ENCODE measurements around the gene DSP. TPM values are rescaled to one million over a fixed set of nuclear protein-coding genes. Genes with fewer than 3 reads are reported as not detected.

The DSP gene
- total RNA-seq, 1 experiment from 2014 or later: 76.1 TPM

DNA sequence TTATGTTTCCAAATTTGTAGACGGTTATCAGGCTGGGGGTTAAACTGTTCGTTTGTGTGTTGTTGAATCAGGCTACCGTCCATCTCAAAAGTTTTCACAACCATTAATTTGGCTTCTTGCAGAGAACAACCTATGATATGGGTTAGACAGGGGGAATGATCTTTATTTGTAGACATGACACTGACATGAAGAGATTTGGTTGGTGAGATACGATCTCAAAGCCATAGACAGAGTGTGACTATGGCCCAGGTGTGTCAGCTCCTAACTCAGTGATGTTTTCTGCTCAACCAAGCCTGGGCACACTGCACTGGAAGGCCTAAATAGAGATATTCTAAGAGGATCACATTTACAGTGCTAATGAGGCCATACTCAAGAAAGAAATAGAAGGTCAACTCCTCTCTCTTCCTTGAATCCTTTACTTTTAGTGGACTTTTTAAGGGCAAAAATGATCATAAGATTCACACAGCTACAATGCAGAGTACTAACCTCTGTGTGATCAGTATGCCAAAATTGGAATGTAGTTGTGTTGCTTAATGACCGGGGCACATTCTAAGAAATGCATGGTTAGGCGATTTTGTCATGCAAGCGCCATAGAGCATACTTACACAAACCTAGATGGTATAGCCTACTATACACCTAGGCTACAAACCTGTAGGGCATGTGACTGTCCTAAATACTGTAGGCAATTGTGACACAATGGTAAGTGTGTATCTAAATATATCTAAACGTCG lies 30.9 kb downstream of the DSP start (continued):
- TF ChIP-seq MYBL2 (CRISPR knock-in tag; IDR thresholded peaks at IDR 0.05) (no peak), ZNF512 (CRISPR knock-in tag; IDR thresholded peaks at IDR 0.05; ENCODE audit: borderline replicate concordance) (no peak), PRRX2 (CRISPR knock-in tag; IDR thresholded peaks at IDR 0.05) (no peak), ELF4 (CRISPR knock-in tag; IDR thresholded peaks at IDR 0.05; ENCODE audit: low read depth) (no peak), ZNF232 (CRISPR knock-in tag; IDR thresholded peaks at IDR 0.05) (no peak)

DNA sequence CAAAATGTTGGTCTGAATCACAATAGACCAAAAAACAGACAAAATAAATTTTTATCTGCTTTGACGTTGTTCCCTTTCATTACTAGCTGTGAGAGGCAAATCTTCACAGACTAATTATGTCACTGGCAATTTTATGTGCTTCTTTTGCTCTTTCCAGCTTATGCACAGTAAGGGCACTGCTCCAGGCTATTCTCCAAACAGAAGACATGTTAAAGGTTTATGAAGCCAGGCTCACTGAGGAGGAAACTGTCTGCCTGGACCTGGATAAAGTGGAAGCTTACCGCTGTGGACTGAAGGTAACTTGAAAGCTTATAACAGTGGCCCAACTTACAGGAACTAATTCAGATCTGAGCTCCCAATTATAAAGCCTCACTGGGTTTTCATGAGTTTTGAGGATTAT lies 33.0 kb downstream of the DSP start:
- no peak for TF ChIP-seq PRRX2 (CRISPR knock-in tag; IDR thresholded peaks at IDR 0.05)
- TF ChIP-seq, protein P1, sequence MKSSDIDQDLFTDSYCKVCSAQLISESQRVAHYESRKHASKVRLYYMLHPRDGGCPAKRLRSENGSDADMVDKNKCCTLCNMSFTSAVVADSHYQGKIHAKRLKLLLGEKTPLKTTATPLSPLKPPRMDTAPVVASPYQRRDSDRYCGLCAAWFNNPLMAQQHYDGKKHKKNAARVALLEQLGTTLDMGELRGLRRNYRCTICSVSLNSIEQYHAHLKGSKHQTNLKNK (CRISPR knock-in tag; IDR thresholded peaks at IDR 0.05): no peak
- ChIA-PET POLR2A (interaction anchor here (0.6 to 1.0 kb wide), 2 partner anchors 16 to 183 kb away, joined by 3 to 4 read pairs; partner anchors contain the start of gene SNRNP48), CTCF (interaction anchor here (0.8 kb wide), 1 partner anchor 15 kb away, joined by 4 read pairs; the partner anchor contains the start of gene SNRNP48)
- DNase-seq (ENCODE audit: low spot score): no peak
- Mint-ChIP-seq H3K4me3 (no peak overlapping the region), H3K27ac (no peak overlapping the region), H3K27me3 (ENCODE audit: low read depth) (no peaks in the 10 kb centered on the region), H3K4me1 (no peaks in the 10 kb centered on the region), H3K36me3 (peaks cover 72% of the 10 kb centered on the region), H3K9me3 (no peaks in the 10 kb centered on the region)
- ATAC-seq: no peak

DNA sequence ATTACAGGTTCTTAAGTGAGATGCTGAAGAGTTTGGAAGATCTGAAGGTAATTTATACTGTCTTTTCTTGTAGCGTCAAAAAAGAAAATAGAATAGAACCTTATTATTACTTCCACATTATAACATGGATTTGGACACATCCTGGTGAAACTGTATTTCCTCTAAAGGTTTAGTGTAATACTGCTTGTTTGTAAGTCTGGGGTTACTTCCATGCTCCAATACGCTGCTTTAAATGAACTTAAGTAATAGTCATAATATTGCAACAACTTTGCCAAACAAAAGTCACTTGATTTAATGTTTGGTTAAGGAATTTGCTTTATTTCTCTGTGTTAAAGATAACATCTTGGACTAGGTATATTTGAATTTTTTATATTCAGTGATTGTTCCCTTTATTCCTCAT lies 37.0 kb downstream of the DSP start:
- CTCF ChIA-PET: no interaction called here
- no peak for DNase-seq (ENCODE audit: low spot score)
- Mint-ChIP-seq H3K4me1 (no peaks in the 10 kb centered on the region), H3K36me3 (peaks cover 48% of the 10 kb centered on the region), H3K4me3 (no peak overlapping the region), H3K27me3 (ENCODE audit: low read depth) (no peaks in the 10 kb centered on the region), H3K9me3 (no peaks in the 10 kb centered on the region), H3K27ac (no peak overlapping the region)
- POLR2A ChIA-PET: no interaction called here
- no peak for ATAC-seq
- TF ChIP-seq NFATC4 (CRISPR knock-in tag; IDR thresholded peaks at IDR 0.05): no peak
- no peak for TF ChIP-seq ATF3 (CRISPR knock-in tag; conservative IDR thresholded peaks at IDR 0.05)
- no peak for TF ChIP-seq IRF2 (CRISPR knock-in tag; IDR thresholded peaks at IDR 0.05; ENCODE audit: borderline replicate concordance, low read depth)
- TF ChIP-seq, protein P2, sequence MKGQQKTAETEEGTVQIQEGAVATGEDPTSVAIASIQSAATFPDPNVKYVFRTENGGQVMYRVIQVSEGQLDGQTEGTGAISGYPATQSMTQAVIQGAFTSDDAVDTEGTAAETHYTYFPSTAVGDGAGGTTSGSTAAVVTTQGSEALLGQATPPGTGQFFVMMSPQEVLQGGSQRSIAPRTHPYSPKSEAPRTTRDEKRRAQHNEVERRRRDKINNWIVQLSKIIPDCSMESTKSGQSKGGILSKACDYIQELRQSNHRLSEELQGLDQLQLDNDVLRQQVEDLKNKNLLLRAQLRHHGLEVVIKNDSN (CRISPR knock-in tag; IDR thresholded peaks at IDR 0.05): no peak
- no peak for TF ChIP-seq ZNF423 (CRISPR knock-in tag; IDR thresholded peaks at IDR 0.05)
- no peak for TF ChIP-seq NR3C1 (CRISPR knock-in tag; conservative IDR thresholded peaks at IDR 0.05; ENCODE audit: low read depth)
- TF ChIP-seq RELA (CRISPR knock-in tag; IDR thresholded peaks at IDR 0.05; ENCODE audit: borderline replicate concordance): no peak
- TF ChIP-seq GRHL2 (CRISPR knock-in tag; IDR thresholded peaks at IDR 0.05; ENCODE audit: insufficient replicate concordance, severe bottlenecking): no peak
- TF ChIP-seq ZNF138 (CRISPR knock-in tag; conservative IDR thresholded peaks at IDR 0.05): no peak
- no peak for TF ChIP-seq ZNF416 (CRISPR knock-in tag; IDR thresholded peaks at IDR 0.05)
- no peak for TF ChIP-seq E2F1 (CRISPR knock-in tag; IDR thresholded peaks at IDR 0.05)
- no peak for TF ChIP-seq ZNF317 (CRISPR knock-in tag; IDR thresholded peaks at IDR 0.05; ENCODE audit: borderline replicate concordance, low read depth)
- TF ChIP-seq PRDM15 (CRISPR knock-in tag; IDR thresholded peaks at IDR 0.05): no peak
- TF ChIP-seq, protein P3, sequence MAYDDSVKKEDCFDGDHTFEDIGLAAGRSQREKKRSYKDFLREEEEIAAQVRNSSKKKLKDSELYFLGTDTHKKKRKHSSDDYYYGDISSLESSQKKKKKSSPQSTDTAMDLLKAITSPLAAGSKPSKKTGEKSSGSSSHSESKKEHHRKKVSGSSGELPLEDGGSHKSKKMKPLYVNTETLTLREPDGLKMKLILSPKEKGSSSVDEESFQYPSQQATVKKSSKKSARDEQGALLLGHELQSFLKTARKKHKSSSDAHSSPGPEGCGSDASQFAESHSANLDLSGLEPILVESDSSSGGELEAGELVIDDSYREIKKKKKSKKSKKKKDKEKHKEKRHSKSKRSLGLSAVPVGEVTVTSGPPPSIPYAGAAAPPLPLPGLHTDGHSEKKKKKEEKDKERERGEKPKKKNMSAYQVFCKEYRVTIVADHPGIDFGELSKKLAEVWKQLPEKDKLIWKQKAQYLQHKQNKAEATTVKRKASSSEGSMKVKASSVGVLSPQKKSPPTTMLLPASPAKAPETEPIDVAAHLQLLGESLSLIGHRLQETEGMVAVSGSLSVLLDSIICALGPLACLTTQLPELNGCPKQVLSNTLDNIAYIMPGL (CRISPR knock-in tag; IDR thresholded peaks at IDR 0.05): no peak
- TF ChIP-seq KAT7 (CRISPR knock-in tag; IDR thresholded peaks at IDR 0.05; ENCODE audit: borderline replicate concordance): no peak
- no peak for TF ChIP-seq TEAD1 (CRISPR knock-in tag; IDR thresholded peaks at IDR 0.05)
